ENCODE results near the gene ASB16. TPM values are rescaled to one million over a fixed set of nuclear protein-coding genes. Genes with fewer than 3 reads are reported as not detected.

The ASB16 gene
- total RNA-seq, 1 experiment from 2014 or later, result 0.37 TPM

DNA sequence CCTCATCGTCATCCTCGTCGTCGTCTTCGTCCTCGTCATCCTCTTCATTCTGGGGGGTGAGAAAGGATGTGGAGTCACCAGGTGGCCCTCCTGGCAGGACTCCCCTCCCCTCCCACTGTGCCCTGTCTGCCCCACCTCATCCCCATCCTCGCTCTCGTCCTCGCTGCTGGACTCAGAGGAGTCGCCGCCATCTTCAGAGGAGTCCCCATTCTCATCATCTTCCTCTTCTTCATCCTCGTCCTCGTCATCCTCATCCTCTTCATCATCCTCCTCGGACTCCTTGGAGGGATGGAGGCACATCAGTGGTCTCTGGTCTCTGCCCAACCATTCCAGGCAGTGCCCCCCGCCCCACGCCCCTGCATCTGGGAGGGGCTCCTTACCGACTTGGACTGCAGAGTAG is 36.8 kb downstream of the ASB16 start:
- peaks cover 11% of the 10 kb centered on the region; the same call in 1 of the 2 replicates for H3K79me2 ChIP-seq (ENCODE audit: insufficient read depth, low read length)
- no peak for TF ChIP-seq ATF3 (IDR thresholded peaks at IDR 0.05)
- no peak for TF ChIP-seq EZH2phosphoT487 (IDR thresholded peaks at IDR 0.05; ENCODE audit: borderline replicate concordance)
- TF ChIP-seq EGR1 (IDR thresholded peaks at IDR 0.05; ENCODE audit: low read depth), result no peak
- TF ChIP-seq, protein P1, sequence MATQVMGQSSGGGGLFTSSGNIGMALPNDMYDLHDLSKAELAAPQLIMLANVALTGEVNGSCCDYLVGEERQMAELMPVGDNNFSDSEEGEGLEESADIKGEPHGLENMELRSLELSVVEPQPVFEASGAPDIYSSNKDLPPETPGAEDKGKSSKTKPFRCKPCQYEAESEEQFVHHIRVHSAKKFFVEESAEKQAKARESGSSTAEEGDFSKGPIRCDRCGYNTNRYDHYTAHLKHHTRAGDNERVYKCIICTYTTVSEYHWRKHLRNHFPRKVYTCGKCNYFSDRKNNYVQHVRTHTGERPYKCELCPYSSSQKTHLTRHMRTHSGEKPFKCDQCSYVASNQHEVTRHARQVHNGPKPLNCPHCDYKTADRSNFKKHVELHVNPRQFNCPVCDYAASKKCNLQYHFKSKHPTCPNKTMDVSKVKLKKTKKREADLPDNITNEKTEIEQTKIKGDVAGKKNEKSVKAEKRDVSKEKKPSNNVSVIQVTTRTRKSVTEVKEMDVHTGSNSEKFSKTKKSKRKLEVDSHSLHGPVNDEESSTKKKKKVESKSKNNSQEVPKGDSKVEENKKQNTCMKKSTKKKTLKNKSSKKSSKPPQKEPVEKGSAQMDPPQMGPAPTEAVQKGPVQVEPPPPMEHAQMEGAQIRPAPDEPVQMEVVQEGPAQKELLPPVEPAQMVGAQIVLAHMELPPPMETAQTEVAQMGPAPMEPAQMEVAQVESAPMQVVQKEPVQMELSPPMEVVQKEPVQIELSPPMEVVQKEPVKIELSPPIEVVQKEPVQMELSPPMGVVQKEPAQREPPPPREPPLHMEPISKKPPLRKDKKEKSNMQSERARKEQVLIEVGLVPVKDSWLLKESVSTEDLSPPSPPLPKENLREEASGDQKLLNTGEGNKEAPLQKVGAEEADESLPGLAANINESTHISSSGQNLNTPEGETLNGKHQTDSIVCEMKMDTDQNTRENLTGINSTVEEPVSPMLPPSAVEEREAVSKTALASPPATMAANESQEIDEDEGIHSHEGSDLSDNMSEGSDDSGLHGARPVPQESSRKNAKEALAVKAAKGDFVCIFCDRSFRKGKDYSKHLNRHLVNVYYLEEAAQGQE (IDR thresholded peaks at IDR 0.05; ENCODE audit: low read depth), result no peak
- TF ChIP-seq YY1 (IDR thresholded peaks at IDR 0.05; ENCODE audit: extremely low read depth, insufficient replicate concordance, low read depth, low read length), result no peak
- no peak for TF ChIP-seq CEBPB (IDR thresholded peaks at IDR 0.05; ENCODE audit: low read depth)
- H3K4me2 ChIP-seq (ENCODE audit: low read length), result no peak overlapping the region
- ChIA-PET CTCF (interaction anchor here (1.3 to 2.6 kb wide), 3 partner anchors 11 to 316 kb away, joined by 5 to 11 read pairs (median 9); no protein-coding TSS in a partner anchor), RAD21 (ENCODE audit: low non-redundant PET in 1 of 2, low total read pairs in 2 of 2, uncharacterized antibody in 2 of 2, unreplicated experiment in 2 of 2) (interaction anchor here in 1 of 2 experiments (0.6 kb wide), 1 partner anchor 23 kb away, joined by 3 read pairs; no protein-coding TSS in a partner anchor), POLR2A (interaction anchor here (2.1 kb wide), 1 partner anchor 21 kb away, joined by 4 read pairs; the partner anchor contains the start of gene TMUB2)
- H3K27ac ChIP-seq (ENCODE audit: low read depth, low read length), result no peak overlapping the region
- no peaks in the 10 kb centered on the region for H3K27me3 ChIP-seq (ENCODE audit: insufficient read depth, low read length)
- no peaks in the 10 kb centered on the region for H4K20me1 ChIP-seq (ENCODE audit: insufficient read depth)
- intact Hi-C loops (cut with micrococcal nuclease), result no loop called here
- peaks cover 8 to 37% of the 10 kb centered on the region in 2 experiments; a peak in 3 of 4 replicates for H3K36me3 ChIP-seq (ENCODE audit: control insufficient read depth in 1 of 2, insufficient read depth in 2 of 2, low read length in 2 of 2)
- peaks cover 47 to 80% of the 10 kb centered on the region in 2 experiments for H3K4me1 ChIP-seq (ENCODE audit: control insufficient read depth in 1 of 2, insufficient read depth in 2 of 2, low read length in 2 of 2)
- H3K4me3 ChIP-seq (replicated peaks in 1 of 2; ENCODE audit: low read depth in 1 of 2, low read length in 2 of 2), result no peak overlapping the region
- no peaks in the 10 kb centered on the region for H3K9me3 ChIP-seq (ENCODE audit: control insufficient read depth in 1 of 2, insufficient read depth in 1 of 2, low read depth in 1 of 2, low read length in 2 of 2)
- H2AFZ ChIP-seq (ENCODE audit: low read depth, low read length, poor library complexity, severe bottlenecking), result no peak overlapping the region
- no peaks in the 10 kb centered on the region for H3K9me2 ChIP-seq (ENCODE audit: insufficient read depth)
- no peak for ATAC-seq
- H3K9ac ChIP-seq (ENCODE audit: low read length), result no peak overlapping the region
- BruUV-seq (replicated peaks), result no TSS peak
- DNase-seq (ENCODE audit: low read depth, low spot score), result no peak

Data from HCT116 (cell line).